GM12865 (cell line): Measurements from ENCODE around the gene LTBP1.

Experiments used
- DNase-seq: peaks from one replicate; pipeline ENCODE4 v3.0.0; 2010; ENCODE audit warnings: low read depth
- H3K4me3 ChIP-seq: 2 replicates; pipeline ENCODE4 v1.5.1; 2011; ENCODE audit warnings: mild to moderate bottlenecking, low read depth, low read length, control low read depth
- TF ChIP-seq, protein P1 (sequence below): IDR thresholded peaks from 2 replicates; pipeline ENCODE4 v1.5.1; 2011; ENCODE audit warnings: low read length, control low read depth, low read depth, inconsistent platforms; ENCODE audit not compliant: insufficient read depth; ENCODE audit errors: missing control alignments

LTBP1 gene

DNA sequence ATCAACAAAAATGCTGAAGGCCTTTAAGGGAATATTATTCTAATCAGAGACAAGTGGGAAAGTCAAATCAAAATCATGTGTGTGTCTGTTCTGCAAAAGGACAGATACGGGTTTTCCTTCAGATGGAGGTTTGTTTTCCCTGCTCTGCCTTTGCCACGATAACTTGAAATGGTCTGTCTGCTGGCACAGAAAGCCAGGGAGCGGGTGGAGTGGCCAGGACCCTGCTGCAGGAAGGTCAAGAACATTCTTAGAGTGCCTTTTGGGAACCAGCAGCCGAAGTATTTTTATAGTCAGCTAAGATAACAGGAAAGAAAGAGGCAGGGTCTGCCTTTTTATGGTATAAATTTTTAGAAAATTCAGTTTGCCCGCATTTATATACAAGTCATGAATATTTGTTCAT, 234.2 kb downstream of the LTBP1 start:
- TF ChIP-seq, protein P1, sequence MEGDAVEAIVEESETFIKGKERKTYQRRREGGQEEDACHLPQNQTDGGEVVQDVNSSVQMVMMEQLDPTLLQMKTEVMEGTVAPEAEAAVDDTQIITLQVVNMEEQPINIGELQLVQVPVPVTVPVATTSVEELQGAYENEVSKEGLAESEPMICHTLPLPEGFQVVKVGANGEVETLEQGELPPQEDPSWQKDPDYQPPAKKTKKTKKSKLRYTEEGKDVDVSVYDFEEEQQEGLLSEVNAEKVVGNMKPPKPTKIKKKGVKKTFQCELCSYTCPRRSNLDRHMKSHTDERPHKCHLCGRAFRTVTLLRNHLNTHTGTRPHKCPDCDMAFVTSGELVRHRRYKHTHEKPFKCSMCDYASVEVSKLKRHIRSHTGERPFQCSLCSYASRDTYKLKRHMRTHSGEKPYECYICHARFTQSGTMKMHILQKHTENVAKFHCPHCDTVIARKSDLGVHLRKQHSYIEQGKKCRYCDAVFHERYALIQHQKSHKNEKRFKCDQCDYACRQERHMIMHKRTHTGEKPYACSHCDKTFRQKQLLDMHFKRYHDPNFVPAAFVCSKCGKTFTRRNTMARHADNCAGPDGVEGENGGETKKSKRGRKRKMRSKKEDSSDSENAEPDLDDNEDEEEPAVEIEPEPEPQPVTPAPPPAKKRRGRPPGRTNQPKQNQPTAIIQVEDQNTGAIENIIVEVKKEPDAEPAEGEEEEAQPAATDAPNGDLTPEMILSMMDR: no peak
- DNase-seq: no peak
- H3K4me3 ChIP-seq: no peak overlapping the region

DNA sequence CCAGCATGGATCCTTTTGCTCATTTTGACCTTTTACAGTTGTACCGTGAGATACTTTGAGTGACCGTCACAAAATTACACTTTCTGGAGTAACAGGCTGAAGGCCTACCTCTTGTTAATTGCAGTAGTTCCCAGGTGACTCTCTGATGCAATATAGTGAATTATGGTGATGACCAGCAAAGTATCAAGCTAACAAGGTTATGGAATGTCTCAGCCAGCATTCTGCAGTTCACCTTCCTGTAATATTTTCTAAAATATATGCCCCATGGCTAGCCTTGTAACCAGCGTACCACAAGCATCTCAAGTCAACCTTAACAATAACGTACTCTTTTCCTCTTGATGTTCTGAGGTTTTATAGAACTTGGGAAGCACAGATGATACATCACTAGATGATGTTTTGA, 234.7 kb downstream of the LTBP1 start:
- no peak overlapping the region for H3K4me3 ChIP-seq
- no peak for DNase-seq
- TF ChIP-seq, protein P1: no peak

DNA sequence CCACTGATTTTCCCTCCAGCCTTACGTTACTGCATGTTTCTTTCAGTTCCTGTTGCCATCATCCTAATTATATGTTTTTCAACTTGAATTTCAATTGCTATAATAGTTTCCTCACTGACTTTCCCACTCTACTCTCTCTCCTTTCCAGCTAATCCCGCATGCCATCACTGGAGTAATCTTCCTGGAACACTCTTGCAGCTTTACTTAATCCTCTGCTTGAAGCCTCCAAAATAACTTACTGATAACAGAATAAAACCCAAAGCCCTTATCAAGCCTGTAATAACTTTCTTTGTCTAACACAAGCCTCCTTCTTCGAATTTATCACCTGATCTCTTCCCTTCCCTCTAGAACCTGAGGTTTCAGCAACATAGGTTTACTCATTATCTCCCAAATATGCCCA, 237.3 kb downstream of the LTBP1 start:
- TF ChIP-seq, protein P1: no peak
- no peak for DNase-seq
- no peak overlapping the region for H3K4me3 ChIP-seq

DNA sequence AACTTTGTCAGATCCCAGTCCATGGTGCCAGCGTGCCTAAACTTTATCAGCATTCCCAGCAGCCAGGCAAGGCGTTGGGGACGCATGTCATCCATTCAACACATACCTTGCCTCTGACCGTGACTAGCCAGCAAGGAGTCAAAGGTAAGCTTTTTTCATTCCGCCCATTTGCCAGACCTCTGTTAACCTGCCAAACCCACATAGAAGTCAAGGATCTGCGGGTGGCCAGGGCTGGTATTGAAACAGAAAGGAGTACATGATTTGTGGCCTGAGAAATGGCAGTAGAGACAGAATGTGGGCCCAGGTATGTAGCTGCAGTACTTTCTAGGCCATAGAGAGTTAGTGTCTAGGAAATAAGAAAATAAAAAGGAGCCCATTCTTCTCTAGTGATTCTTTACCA, 240.2 kb downstream of the LTBP1 start:
- TF ChIP-seq, protein P1: no peak
- no peak overlapping the region for H3K4me3 ChIP-seq
- no peak for DNase-seq

DNA sequence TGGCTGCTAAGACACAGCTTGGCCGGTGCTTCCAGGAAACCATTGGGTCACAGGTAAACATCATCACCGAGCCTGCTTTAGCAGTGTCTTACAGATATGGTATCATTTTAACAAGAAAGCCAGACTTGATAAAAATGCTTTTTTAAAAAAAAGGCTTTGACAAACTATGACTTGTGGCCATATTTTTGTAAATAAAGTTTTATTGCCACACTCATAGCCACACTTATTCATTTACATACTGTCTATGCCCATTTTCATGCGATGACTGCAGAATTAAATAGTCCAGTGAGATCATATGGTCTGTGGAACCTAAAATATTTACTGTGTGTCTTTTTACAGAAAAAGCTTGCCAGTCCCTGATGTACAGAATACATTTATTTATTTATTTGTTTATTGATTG, 242.0 kb downstream of the LTBP1 start:
- no peak overlapping the region for H3K4me3 ChIP-seq
- TF ChIP-seq, protein P1: no peak
- no peak for DNase-seq

DNA sequence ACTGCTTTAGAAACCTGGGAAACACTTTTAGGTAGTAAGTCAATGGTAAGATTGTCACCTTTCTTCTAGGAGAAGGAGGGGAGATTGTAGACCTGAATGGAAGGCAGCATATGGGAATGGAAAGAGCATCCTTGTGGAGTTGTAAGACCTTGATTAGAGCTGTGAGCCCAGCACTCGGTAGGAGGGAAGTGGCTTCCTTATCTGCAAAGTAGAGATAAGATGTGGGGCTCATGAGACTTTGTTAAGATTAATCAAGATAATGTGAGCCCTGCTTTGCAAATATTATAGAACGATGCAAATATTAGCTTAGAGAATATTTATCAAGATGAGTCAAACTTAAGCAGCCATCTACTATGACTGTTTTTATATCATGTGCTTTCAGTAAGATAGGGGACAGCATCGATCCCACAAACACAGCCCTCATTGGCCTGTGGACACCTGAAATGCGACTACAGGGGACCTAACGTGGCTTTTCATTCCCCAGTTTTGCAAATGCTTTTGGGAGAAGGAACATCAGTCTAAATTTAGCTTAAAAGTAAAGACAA, 243.7 kb downstream of the LTBP1 start:
- no peak for DNase-seq
- TF ChIP-seq, protein P1: no peak
- no peak overlapping the region for H3K4me3 ChIP-seq

DNA sequence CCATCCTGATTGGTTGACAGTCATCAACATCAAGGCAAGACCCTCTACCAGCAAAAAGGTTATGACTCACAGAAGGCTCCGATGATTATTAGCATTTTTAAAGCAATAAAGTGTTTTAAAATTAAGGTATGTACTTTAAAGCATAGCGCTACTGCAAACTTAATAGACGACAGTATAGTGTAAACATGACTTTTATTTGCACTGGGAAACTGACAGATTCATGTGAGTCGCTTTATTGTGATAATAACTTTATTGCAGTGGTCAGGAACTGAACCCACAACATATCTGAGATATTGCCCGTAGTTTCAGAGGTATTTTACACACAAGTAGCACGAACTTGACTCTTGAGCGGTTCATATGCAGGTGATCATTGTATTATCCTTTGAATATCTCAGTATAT, 249.1 kb downstream of the LTBP1 start:
- no peak for DNase-seq
- TF ChIP-seq, protein P1: no peak
- no peak overlapping the region for H3K4me3 ChIP-seq
